HG03108 (cell line): ENCODE data around the gene GBF1.

ENCODE experiments used
- ATAC-seq: cut with Tn5 transposase; IDR thresholded peaks from one replicate; pipeline ENCODE4 v1.9.1; 2021; ENCODE audit warnings: moderate library complexity; ENCODE audit not compliant: unreplicated experiment

The GBF1 gene

GRCh38 chr10:102419269-102420180 is 174.2 kb downstream of the GBF1 start:
- no peak for ATAC-seq

GRCh38 chr10:102420181-102420713 is 174.9 kb downstream of the GBF1 start:
- ATAC-seq: no peak

- ATAC-seq: peak; percentile 49
Measured at GRCh38 chr10:102420714-102421506, 175.6 kb downstream of the GBF1 start, which contains the start of gene FBXL15. Gene FBXL15 (plus strand): TSS chr10:102420836. CDS start chr10:102421130, 294 bp downstream.

GRCh38 chr10:102421507-102421756 is 176.1 kb downstream of the GBF1 start:
- ATAC-seq: no peak

- peak; percentile 4 for ATAC-seq
Measured at GRCh38 chr10:102421757-102422512, 176.6 kb downstream of the GBF1 start.

GRCh38 chr10:102422545-102423129 is 177.3 kb downstream of the GBF1 start:
- ATAC-seq: peak; percentile 30

- ATAC-seq: no peak
Measured at GRCh38 chr10:102423372-102423968, 178.1 kb downstream of the GBF1 start.

GRCh38 chr10:102424145-102424544 is 178.8 kb downstream of the GBF1 start:
- ATAC-seq: no peak

- no peak for ATAC-seq
Measured at GRCh38 chr10:102424916-102425315, 179.6 kb downstream of the GBF1 start.

- ATAC-seq: no peak
Measured at GRCh38 chr10:102425444-102425843, 180.1 kb downstream of the GBF1 start.

GRCh38 chr10:102426803-102427287 is 181.5 kb downstream of the GBF1 start:
- ATAC-seq: no peak

- ATAC-seq: no peak
Measured at GRCh38 chr10:102429468-102429867, 184.1 kb downstream of the GBF1 start.

GRCh38 chr10:102431452-102432124 is 186.3 kb downstream of the GBF1 start:
- no peak for ATAC-seq
